Uterus (tissue), 4 donors: Measurements from ENCODE around the gene MACO1. TPM values are rescaled to one million over a fixed set of nuclear protein-coding genes. Genes with fewer than 3 reads are reported as not detected.

ENCODE experiments used
- DNase-seq, 2 donors: peaks; one replicate each; pipeline ENCODE4 v3.0.0-alpha.2; 2019 to 2020
- H3K27ac ChIP-seq, 2 donors: fragments of 200-600 bp; sonication (generic); 1 replicate in 1 of 2; 2 replicates in 1 of 2; pipeline ENCODE4 v1.5.1; 2016 to 2018
- H3K27me3 ChIP-seq, 2 donors: fragments of 200-600 bp; sonication (generic); one replicate each; pipeline ENCODE4 v1.5.1; 2018 to 2019; ENCODE audit warnings: control low read depth in 1 of 2
- H3K36me3 ChIP-seq, 2 donors: fragments of 200-600 bp; sonication (generic); one replicate each; pipeline ENCODE4 v1.5.1; 2019; ENCODE audit warnings: control low read depth in 1 of 2
- H3K4me1 ChIP-seq, 2 donors: fragments of 200-600 bp; sonication (generic); one replicate each; pipeline ENCODE4 v1.5.1; 2018 to 2019; ENCODE audit warnings: control low read depth in 1 of 2
- H3K4me3 ChIP-seq, 2 donors: fragments of 200-600 bp; sonication (generic); 1 replicate in 1 of 2; 2 replicates in 1 of 2; pipeline ENCODE4 v1.5.1; 2018 to 2019; ENCODE audit warnings: mild to moderate bottlenecking in 1 of 2
- H3K9me3 ChIP-seq, 2 donors: fragments of 200-600 bp; sonication (generic); one replicate each; pipeline ENCODE4 v1.5.1; 2019; ENCODE audit warnings: control low read depth in 1 of 2
- CTCF ChIP-seq, 4 experiments: fragments of 200-600 bp in 2 of 4; fragments of 450-650 bp in 2 of 4; sonication (generic) in 2 of 4; IDR thresholded peaks; one replicate each; pipeline ENCODE4 v1.5.1; 2016 to 2019; ENCODE audit warnings: antibody characterized with exemption in 4 of 4, mild to moderate bottlenecking in 2 of 4, moderate library complexity in 1 of 4
- POLR2A ChIP-seq, 2 donors: fragments of 450-650 bp; IDR thresholded peaks; one replicate each; pipeline ENCODE4 v1.6.1; 2016; ENCODE audit warnings: antibody characterized with exemption in 2 of 2, mild to moderate bottlenecking in 1 of 2, moderate library complexity in 1 of 2
- intact Hi-C: fragments of 100-400 bp; cut with DNase I; formaldehyde crosslinking; loops from one replicate; pipeline ENCODE4 v1.15.1; 2023; ENCODE audit warnings: low total_unique reads
- total RNA-seq, 4 donors: library from RNA; depleted of rRNA in 3 of 4; stranded (reverse); fragments of >200 nt in 3 of 4; gene quantifications; one replicate each; pipeline versions ENCODE4 v1.1.0 to v1.2.4, GENCODE V29; 2014 to 2023
- donor health status: DM: yes; HTN: yes; CAD: no.

Gene MACO1
- total RNA-seq, 4 donors from 2014 or later = 15.4 to 26.8 (median 20.2) TPM

DNA sequence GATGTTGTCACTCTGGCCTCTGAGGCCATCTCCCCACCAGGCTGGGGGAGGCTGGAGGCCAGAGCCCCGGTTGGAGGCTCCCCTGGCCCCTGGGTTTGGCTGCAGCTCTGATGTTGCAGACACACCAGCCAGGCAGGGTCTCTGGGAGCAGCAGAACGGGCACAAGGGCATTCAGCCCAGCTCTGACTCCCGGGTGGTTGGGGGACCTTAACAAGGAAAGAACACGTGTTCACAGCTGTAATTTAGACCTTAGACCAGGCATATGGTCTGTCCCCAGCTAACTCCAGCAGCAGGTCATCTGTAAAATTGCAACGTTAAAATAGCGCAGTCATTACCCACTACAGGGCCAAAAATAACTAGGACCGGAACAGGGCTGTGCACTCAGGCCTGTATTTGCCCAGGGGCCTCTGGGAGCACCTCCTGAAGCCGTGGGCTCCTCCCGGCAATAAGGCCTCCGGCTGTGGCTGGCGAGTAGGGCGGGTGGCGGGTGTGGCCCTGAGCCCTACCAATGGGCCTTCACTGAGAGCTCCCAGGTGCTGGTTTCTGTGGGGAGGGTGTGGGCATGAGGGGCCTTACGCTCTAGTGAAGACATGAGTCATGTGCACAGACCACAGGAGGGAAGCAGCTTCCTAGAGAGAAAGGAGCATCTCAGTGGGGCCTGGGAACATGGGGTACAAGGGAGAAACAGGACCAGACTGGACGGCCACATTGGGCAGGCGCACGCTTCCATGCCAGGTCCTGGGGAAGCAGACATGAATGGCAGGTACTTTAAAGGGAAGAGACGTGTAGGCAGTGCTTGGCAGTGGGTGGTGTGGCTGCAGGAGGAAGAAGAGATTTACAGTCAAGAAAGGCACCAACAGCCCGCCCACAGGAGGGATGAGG, 118.8 kb downstream of the MACO1 start:
- intact Hi-C loops = no loop called here
- peaks cover 8 to 20% of the 10 kb centered on the region in 2 donors for H3K4me1 ChIP-seq
- no peak overlapping the region for H3K4me3 ChIP-seq
- H3K27me3 ChIP-seq = no peaks in the 10 kb centered on the region
- H3K27ac ChIP-seq = peak overlapping the region in 1 of 2 donors; percentile 34
- no peak for DNase-seq
- H3K9me3 ChIP-seq = no peaks in the 10 kb centered on the region
- no peaks in the 10 kb centered on the region for H3K36me3 ChIP-seq
- TF ChIP-seq CTCF (IDR thresholded peaks at IDR 0.05) (no peak), POLR2A (IDR thresholded peaks at IDR 0.05) (no peak)

Other genes with a start within 250 kb of the MACO1 start
- gene SYF2, start 198.4 kb upstream of the MACO1 start, total RNA-seq = 10 to 100 TPM; 45.3 to 52.1 (median 47.9) TPM
- gene RSRP1, start 183.4 kb upstream of the MACO1 start, total RNA-seq = 100 to 1,000 TPM; 103 to 232 (median 141) TPM
- gene RHD, start 158.4 kb upstream of the MACO1 start, total RNA-seq = 1 to 10 TPM in 1 of 4 donors, not detected in 3; 1.5 TPM
- 10 to 100 TPM; 15.6 to 92.4 (median 66.7) TPM for gene TMEM50A, start 92.6 kb upstream of the MACO1 start, total RNA-seq
- under 1 TPM in 1 of 4 donors, not detected in 3; 0.41 TPM for gene RHCE, start 10.1 kb upstream of the MACO1 start, total RNA-seq
- gene LDLRAP1, start 112.7 kb downstream of the MACO1 start, total RNA-seq = 10 to 100 TPM in 1 of 4 donors, 1 to 10 TPM in 3; 1.2 to 26.6 (median 7.7) TPM
- 10 to 100 TPM in 1 of 4 donors, 1 to 10 TPM in 3; 5.0 to 31.1 (median 7.9) TPM for gene MAN1C1, start 185.9 kb downstream of the MACO1 start, total RNA-seq